GM21723 (cell line): ENCODE measurements around the gene SKI.

Experiments
- ATAC-seq: cut with Tn5 transposase; IDR thresholded peaks from one replicate; pipeline ENCODE4 v1.9.1; 2021; ENCODE audit warnings: mild to moderate bottlenecking, moderate library complexity; ENCODE audit not compliant: unreplicated experiment

SKI gene

GRCh38 chr1:2348346-2349325 lies 120.5 kb downstream of the SKI start:
- ATAC-seq, result no peak

- ATAC-seq, result no peak
Measured at GRCh38 chr1:2349806-2350205, 121.7 kb downstream of the SKI start.

GRCh38 chr1:2350501-2350900 lies 122.4 kb downstream of the SKI start:
- no peak for ATAC-seq

DNA sequence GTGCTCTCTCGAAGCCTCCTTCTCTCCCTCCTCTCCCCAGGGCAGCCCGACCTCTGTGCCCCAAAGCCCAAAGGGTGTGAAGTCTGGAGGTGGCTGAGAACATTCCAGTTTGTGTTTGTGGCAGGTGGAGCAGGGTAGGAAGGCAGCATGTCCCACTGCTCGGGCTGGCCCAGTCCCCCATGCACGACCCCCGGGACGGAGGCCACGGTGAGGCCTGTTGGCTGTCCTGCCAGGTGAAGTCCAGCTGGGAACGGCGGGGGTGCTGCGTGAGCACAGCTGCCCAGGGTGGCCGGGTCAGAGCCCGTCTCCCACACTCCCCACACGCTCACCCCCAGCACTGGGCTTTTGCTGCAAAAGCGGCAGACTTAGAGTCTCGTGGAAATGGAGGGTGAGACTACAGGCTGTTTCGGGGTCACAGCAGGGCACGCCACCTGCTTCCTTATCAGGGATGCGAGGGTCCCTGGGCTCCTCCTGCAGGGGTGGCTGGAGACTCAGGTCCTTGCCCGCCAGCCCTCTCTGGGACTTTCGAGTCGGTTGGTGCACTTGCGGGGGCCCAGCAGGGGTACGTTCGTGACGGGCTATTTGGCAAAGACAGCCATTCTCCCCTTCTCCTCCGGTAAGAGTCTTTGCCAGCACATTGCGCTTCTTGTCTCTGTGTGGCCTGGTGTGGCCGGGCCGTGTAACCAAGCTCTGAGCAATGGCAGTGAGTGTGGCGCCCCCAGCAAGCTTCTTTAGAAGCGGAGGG lies 123.0 kb downstream of the SKI start:
- ATAC-seq, result no peak

DNA sequence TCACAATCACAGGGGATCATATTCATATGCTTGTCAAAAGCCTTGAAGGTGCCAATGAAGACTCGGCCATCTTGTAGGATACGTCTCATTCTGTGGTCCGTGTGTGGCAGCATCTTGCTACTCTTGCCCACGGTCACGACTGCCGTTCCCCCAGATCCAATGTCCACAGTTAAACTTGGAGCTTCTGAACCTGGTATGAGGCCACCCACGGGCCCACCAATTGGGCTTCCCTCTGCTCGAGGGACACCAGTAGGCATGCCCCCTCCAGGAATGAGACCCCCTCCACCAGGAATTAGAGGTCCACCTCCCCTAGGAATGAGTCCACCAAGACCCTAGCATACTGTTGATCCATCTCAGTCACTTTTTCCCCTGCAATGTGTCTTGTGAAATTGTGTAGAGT lies 123.6 kb downstream of the SKI start:
- no peak for ATAC-seq

DNA sequence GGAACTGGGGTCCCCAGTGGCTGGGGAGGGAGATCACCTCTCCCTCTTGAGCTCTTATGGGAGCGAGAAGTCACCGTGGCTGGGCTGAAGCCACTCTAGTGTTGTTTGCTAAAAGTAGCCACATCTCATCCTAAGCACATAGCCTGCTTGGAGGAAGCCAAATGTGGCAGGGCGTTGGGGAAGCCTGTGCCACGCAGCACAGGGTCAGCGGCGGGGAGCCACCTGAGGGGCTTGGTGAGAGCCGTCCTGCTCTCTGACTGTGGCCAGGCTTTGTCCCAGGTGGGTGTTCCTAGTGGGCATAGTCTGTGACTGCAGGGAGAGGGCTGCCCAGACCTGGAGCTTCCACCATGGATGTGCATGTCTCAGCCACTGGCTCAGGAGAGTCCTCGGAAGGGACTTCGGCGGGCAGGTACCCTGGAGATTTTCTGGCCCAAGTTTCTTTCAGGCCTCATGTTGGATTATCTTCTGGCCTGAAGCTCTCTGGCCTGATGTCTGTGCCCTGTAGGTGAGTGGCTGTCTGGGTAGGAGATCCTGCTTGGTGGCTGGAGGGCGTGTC lies 124.3 kb downstream of the SKI start:
- ATAC-seq, result no peak

DNA sequence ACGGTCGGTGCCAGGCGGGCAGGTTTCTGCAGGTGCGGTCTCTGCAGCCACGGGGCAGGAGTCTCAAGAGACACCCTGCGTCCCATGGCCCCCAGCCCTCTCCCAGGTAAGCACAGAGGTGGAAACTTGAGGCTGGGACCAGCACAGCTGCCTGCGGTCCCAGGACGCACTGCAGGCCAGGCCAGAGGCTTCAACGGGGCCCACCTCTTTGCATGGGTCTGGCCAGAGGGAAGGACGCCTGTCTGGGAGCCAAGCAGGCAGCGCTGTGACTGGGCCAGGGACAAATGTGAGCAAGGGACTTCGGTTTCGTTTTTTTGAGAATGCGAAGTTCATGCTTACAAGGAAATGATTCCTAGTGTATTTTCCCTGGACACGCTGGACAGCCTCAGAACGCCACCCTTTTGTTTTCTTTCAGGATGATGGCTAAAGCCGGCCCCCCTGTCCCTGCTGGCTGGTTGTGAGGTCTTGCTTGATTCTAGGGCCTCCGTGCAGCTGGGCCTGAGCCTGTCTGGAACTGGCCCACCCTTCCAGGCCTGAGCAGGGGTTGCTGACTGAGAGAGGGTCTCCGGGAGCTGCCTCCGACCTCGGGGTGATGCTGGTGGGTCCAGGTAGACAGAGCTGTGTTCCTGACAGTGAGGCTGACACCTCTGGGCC lies 124.9 kb downstream of the SKI start:
- no peak for ATAC-seq

DNA sequence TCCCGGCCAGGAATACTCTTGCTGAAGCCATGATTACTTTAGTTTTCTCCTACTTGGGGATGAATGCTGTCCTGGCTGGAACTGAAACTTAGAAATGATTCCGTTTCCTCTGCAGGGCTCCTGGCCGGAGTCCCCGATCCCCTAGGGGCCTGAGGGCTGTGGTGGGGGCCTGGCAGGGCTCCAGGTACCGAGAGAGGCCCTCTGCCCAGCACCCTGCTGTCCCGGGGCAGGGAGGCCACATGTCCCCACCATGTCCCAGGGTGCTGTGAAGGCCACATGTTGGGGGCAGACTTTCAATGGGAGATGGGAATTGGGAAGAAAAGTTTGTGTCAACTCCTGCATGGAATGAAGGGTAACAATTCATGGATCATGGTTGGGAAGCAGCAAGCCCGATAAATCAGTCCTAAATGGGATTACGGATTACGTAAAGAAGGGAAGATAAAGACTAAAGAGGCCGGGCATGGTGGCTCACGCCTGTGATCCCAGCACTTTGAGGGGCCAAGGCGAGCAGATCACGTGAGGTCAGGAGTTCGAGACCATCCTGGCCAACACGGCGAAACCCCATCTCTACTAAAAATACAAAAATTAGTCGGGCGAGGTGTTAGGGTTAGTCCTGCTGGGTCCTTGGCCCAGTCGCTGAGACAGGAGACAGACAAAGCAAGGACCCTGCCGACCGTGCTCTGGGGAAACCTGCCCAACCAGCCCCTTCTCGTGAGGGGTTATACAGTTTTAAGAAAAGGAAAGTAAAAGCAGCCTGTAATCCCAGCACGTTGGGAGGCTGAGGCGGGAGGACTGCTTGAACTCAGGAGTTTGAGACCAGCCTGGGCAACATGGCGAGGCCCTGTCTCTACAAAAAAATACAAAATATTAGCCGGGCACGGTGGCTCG lies 125.7 kb downstream of the SKI start:
- no peak for ATAC-seq

DNA sequence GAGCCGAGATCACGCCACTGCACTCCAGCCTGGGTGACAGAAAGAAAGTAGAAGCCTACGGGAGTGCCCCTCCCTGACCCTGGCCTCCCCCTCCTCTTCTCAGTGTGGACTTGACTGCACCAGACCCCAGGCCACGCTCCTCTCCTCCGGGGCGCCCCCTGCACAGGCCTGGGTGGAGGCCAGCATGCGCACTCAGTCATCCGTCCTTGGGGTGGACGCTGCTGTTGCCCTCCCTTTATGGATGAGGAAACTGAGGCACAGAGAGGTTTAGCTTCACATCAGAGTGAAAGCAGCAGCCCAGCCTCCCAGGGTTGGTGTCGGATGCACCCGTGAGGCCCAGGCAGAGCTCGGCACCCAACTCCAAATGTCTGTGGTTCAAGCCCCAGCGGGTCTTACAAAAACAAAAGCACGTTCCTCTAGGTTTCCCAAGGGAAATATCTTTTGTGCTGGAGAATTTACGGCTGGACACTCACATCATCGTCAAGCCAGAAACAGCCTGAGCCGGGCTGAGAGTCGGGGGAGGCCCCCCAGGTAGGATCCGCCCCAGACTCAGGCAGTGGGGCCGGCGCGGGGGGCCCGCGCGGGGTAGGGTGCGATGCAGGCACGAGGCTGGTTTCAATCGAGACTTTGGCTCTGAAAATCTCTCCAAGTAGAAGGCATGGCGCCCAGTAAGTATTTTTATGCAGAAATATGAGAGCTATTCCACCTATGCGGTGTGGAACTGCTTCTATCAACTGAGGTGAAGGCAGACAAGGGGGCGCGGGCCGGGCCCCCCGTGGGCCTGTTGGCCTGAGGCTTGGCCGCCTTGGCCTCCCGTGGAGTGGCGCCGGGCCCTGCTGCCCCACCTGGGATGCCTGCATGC lies 126.6 kb downstream of the SKI start:
- ATAC-seq, result no peak

- no peak for ATAC-seq
Measured at GRCh38 chr1:2355373-2356261, 127.5 kb downstream of the SKI start.

DNA sequence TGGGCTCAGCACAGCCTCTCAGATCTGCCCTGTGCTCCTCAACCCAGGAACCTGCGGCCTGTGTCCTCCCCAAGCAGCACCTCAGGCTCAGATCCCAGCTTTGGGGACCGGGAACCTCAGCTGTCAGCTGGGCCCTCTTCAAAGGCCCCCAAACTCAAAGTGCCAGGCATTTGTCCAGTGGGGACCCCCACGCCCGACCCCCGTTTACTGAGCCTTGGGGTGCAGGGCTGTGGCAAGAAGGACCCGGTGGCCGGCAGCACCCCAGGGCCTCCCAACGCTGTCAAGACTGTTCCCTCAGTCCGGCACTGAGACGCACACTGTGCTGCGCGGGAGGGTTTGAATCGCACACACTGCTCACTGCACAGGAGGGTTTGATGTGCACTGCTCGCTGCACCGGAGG lies 128.3 kb downstream of the SKI start:
- no peak for ATAC-seq

GRCh38 chr1:2356911-2357845 lies 129.1 kb downstream of the SKI start:
- no peak for ATAC-seq

- ATAC-seq, result no peak
Measured at GRCh38 chr1:2358072-2358471, 130.0 kb downstream of the SKI start.

DNA sequence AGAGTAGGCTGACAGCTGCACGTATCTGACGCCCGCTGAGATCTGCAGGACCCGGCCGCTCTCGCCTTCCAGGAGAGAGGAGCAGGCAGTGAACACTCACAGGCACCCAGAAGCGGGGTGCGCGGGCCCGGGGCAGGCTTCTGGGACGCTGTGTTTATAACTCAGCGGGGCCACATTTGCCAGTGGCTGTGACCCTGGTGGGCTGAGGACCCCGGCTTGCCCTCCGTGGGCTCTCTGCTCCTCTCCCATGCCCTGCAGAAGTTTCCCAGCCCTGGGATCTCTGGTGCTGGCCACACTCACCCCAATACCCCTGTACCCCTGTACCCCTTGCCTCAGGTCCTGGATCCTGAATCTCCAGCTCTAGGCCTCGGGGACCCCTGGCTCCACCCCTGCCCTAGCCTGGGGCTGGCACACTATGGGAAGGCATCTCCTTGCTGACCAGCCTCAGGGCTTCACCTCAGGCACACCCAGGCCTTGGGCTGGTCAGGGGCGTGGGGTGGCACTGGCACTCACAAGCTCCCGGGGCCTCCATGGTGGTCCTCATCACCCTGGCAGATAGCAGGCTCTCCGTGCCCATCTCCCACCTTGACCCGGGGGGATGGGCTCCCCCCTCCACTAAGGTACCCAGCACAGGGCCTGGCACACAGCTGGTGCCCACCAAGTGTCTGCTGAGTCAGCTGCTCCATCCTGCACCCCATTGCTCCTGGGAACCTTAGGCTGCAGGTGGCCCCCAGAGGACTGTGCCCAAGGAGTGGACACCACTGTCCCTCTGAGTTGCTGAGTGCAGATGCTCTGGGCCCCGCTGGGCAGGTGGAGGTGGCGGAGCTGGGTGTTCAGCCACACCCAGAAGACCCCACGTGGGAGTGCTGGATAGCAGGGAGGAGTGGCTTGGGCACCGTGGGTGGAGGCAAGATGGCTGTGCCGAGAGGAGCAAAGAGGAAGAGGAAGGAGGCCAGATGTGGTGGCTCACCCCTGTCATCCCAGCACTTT lies 130.8 kb downstream of the SKI start:
- no peak for ATAC-seq
